ENCODE measurements around the gene PSENEN. TPM values are rescaled to one million over a fixed set of nuclear protein-coding genes. Genes with fewer than 3 reads are reported as not detected.

PSENEN gene
- total and polyA plus RNA-seq, 2 experiments from 2014 or later: 20.6 to 175 TPM

- no peak overlapping the region for H3K4me3 ChIP-seq
- ATAC-seq (no peak), DNase-seq (ENCODE audit: low spot score) (no peak)
- H3K79me2 ChIP-seq (replicated peaks; ENCODE audit: insufficient read depth): no peaks in the 10 kb centered on the region
- no peak overlapping the region for H3K27ac ChIP-seq (ENCODE audit: low read depth)
- no peaks in the 10 kb centered on the region for H3K4me1 ChIP-seq (ENCODE audit: insufficient read depth)
- H3K36me3 ChIP-seq (ENCODE audit: insufficient read depth): peaks cover 7% of the 10 kb centered on the region; the same call in 1 of the 2 replicates
- Mint-ChIP-seq H3K9me3 (no peaks in the 10 kb centered on the region; the same call in 2 of the 3 replicates), H3K27ac (no peak overlapping the region), H3K36me3 (ENCODE audit: low read depth) (peaks cover 72% of the 10 kb centered on the region), H3K27me3 (ENCODE audit: insufficient read depth, low read depth, poor library complexity) (peaks cover 5% of the 10 kb centered on the region), H3K4me3 (no peak overlapping the region; the same call in 2 of the 3 replicates), H3K4me1 (no peaks in the 10 kb centered on the region)
- H2AFZ ChIP-seq: no peak overlapping the region
- H3K9me2 ChIP-seq (ENCODE audit: insufficient read depth): no peaks in the 10 kb centered on the region
- no peak overlapping the region for H3K4me2 ChIP-seq
- TF ChIP-seq CREB1 (CRISPR knock-in tag; IDR thresholded peaks at IDR 0.05; ENCODE audit: low read depth): no peak
- no peak for TF ChIP-seq EZH2 (IDR thresholded peaks at IDR 0.05; ENCODE audit: low read depth, unreplicated experiment)
- no peaks in the 10 kb centered on the region for H3K27me3 ChIP-seq (ENCODE audit: insufficient read depth)
- no peaks in the 10 kb centered on the region for H3F3A ChIP-seq (replicated peaks; ENCODE audit: low read depth)
- H4K20me1 ChIP-seq (replicated peaks; ENCODE audit: insufficient read depth): no peaks in the 10 kb centered on the region; the same call in 1 of the 2 replicates
These were observed 11.2 kb upstream of the PSENEN start for GRCh38 chr19:35734273-35734672.

GRCh38 chr19:35734889-35735288 is 10.6 kb upstream of the PSENEN start:
- H3K36me3 Mint-ChIP-seq (ENCODE audit: low read depth): peaks cover 66% of the 10 kb centered on the region
- Histone ChIP-seq H3K36me3 (ENCODE audit: insufficient read depth) (peaks cover 4% of the 10 kb centered on the region; the same call in 1 of the 2 replicates), H3K27ac (ENCODE audit: low read depth) (no peak overlapping the region), H3K4me1 (ENCODE audit: insufficient read depth) (no peaks in the 10 kb centered on the region; the same call in 1 of the 2 replicates), H3K9me2 (ENCODE audit: insufficient read depth) (no peaks in the 10 kb centered on the region), H3K4me2 (no peak overlapping the region), H3F3A (replicated peaks; ENCODE audit: low read depth) (no peaks in the 10 kb centered on the region), H3K4me3 (no peak overlapping the region), H3K27me3 (ENCODE audit: insufficient read depth) (no peaks in the 10 kb centered on the region), H2AFZ (no peak overlapping the region), H3K79me2 (replicated peaks; ENCODE audit: insufficient read depth) (no peaks in the 10 kb centered on the region), H4K20me1 (replicated peaks; ENCODE audit: insufficient read depth) (no peaks in the 10 kb centered on the region; the same call in 1 of the 2 replicates)
- no peak overlapping the region; the same call in 2 of the 3 replicates for H3K4me3 Mint-ChIP-seq
- ATAC-seq (no peak), DNase-seq (ENCODE audit: low spot score) (no peak)
- no peaks in the 10 kb centered on the region for H3K4me1 Mint-ChIP-seq
- H3K9me3 Mint-ChIP-seq: no peaks in the 10 kb centered on the region; the same call in 2 of the 3 replicates
- H3K27me3 Mint-ChIP-seq (ENCODE audit: insufficient read depth, low read depth, poor library complexity): peaks cover 5% of the 10 kb centered on the region
- no peak overlapping the region for H3K27ac Mint-ChIP-seq
- no peak for TF ChIP-seq EZH2 (IDR thresholded peaks at IDR 0.05; ENCODE audit: low read depth, unreplicated experiment)
- TF ChIP-seq CREB1 (CRISPR knock-in tag; IDR thresholded peaks at IDR 0.05; ENCODE audit: low read depth): no peak
- no peak for TF ChIP-seq POLR2AphosphoS5 (IDR thresholded peaks at IDR 0.05; ENCODE audit: low read depth)
- TF ChIP-seq ZNF114 (CRISPR knock-in tag; IDR thresholded peaks at IDR 0.05): no peak
- no peak for TF ChIP-seq NANOG (IDR thresholded peaks at IDR 0.05; ENCODE audit: borderline replicate concordance)
- no peak for TF ChIP-seq ZNF331 (CRISPR knock-in tag; IDR thresholded peaks at IDR 0.05; ENCODE audit: low read depth)
- no peak for TF ChIP-seq JUNB (IDR thresholded peaks at IDR 0.05; ENCODE audit: unreplicated experiment)
- no peak for TF ChIP-seq CTCF (conservative IDR thresholded peaks at IDR 0.05; ENCODE audit: low read depth in 2 of 2)
- no peak for TF ChIP-seq STAT1 (IDR thresholded peaks at IDR 0.05; ENCODE audit: unreplicated experiment)
- TF ChIP-seq REST (IDR thresholded peaks at IDR 0.05; ENCODE audit: unreplicated experiment): no peak
- no peak for TF ChIP-seq ZNF462 (CRISPR knock-in tag; IDR thresholded peaks at IDR 0.05)

Measured in GM23338 (cell line).